HG03060 (cell line): ENCODE data around the gene ELANE.
"Not testable (repeated sequence)": the region's sequence is repeated elsewhere in the genome, so short reads cannot be mapped to it uniquely, and the experiment has no call there.

ENCODE experiments used
- ATAC-seq: cut with Tn5 transposase; IDR thresholded peaks from one replicate; pipeline ENCODE4 v1.9.1; 2021; ENCODE audit warnings: low read depth, moderate number of reproducible peaks; ENCODE audit not compliant: unreplicated experiment

The ELANE gene

GRCh38 chr19:875265-875879 is 23.3 kb downstream of the ELANE start:
- no peak for ATAC-seq

GRCh38 chr19:876089-876488 is 24.0 kb downstream of the ELANE start:
- no peak for ATAC-seq

GRCh38 chr19:876780-877314 is 24.7 kb downstream of the ELANE start:
- no peak for ATAC-seq

- not testable (repeated sequence) for ATAC-seq
Measured at GRCh38 chr19:877992-878660, 26.0 kb downstream of the ELANE start.

- not testable (repeated sequence) for ATAC-seq
Measured at GRCh38 chr19:878751-879561, 26.9 kb downstream of the ELANE start.

GRCh38 chr19:879711-880438 is 27.8 kb downstream of the ELANE start:
- no peak for ATAC-seq

- ATAC-seq: no peak
Measured at GRCh38 chr19:881385-882071, 29.4 kb downstream of the ELANE start.

GRCh38 chr19:882871-883497 is 30.9 kb downstream of the ELANE start:
- ATAC-seq: no peak

- ATAC-seq: no peak
Measured at GRCh38 chr19:883661-884211, 31.6 kb downstream of the ELANE start.

- ATAC-seq: no peak
Measured at GRCh38 chr19:884420-885211, 32.5 kb downstream of the ELANE start.

GRCh38 chr19:885536-886224 is 33.6 kb downstream of the ELANE start:
- no peak for ATAC-seq

GRCh38 chr19:887072-887471 is 35.0 kb downstream of the ELANE start:
- no peak for ATAC-seq

GRCh38 chr19:887599-887998 is 35.5 kb downstream of the ELANE start:
- ATAC-seq: no peak

GRCh38 chr19:888581-889385 is 36.7 kb downstream of the ELANE start:
- ATAC-seq: no peak

- no peak for ATAC-seq
Measured at GRCh38 chr19:889662-890295, 37.7 kb downstream of the ELANE start.

GRCh38 chr19:890831-891230 is 38.7 kb downstream of the ELANE start:
- no peak for ATAC-seq
